H1 (cell line): ENCODE measurements around the gene CYP4F11. TPM values are rescaled to one million over a fixed set of nuclear protein-coding genes. Genes with fewer than 3 reads are reported as not detected.

Experiments
- CHD7 ChIP-seq: fragments of 300-600 bp; sonication (generic); IDR thresholded peaks from 2 replicates; pipeline ENCODE4 v1.7.1; 2012; ENCODE audit warnings: low read length, moderate library complexity, mild to moderate bottlenecking, inconsistent platforms; ENCODE audit not compliant: insufficient replicate concordance
- GTF2F1 ChIP-seq: IDR thresholded peaks from 2 replicates; pipeline ENCODE4 v1.6.1; 2012; ENCODE audit warnings: low read depth, low read length, improper control_type of control experiment, borderline replicate concordance
- POLR2AphosphoS5 ChIP-seq: IDR thresholded peaks from 2 replicates; pipeline ENCODE4 v1.6.1; 2011; ENCODE audit warnings: low read depth, low read length
- polyA plus RNA-seq, 7 experiments: library from polyadenylated mRNA; depleted of rRNA in 3 of 7; stranded (reverse) in 5 of 7; unstranded in 2 of 7; fragments of >200 nt in 5 of 7; fragments of 200-250 nt in 2 of 7; gene quantifications; 1 replicate in 5 of 7; 2 replicates in 1 of 7; 4 replicates in 1 of 7; pipeline versions ENCODE4 v1.2.1 to v1.2.3, GENCODE V29; 2011 to 2013; ENCODE audit warnings: missing spikeins in 2 of 7, mixed read lengths in 2 of 7
- total RNA-seq: library from RNA; stranded (reverse); fragmentation: NEBNext Ultra II Directional; extraction: Animal tissue kit (Norgen Biotek cat#: 25700); gene quantifications from 2 replicates; pipeline ENCODE4 v1.2.1, GENCODE V29; 2021

Gene CYP4F11
- total and polyA plus RNA-seq, 2 of the 8 experiments (the other 6 are each of a cell fraction or from before 2014, with no cell fraction given): not detected

GRCh38 chr19:15911599-15912235 lies 22.6 kb downstream of the CYP4F11 start (continued):
- TF ChIP-seq CHD7 (no peak), POLR2AphosphoS5 (no peak), GTF2F1 (no peak)
